OCI-LY7 (cell line): Measurements from ENCODE around the gene HOXA4. TPM values are rescaled to one million over a fixed set of nuclear protein-coding genes. Genes with fewer than 3 reads are reported as not detected.

Source experiments
- BruUV-seq: library from RNA; stranded (reverse); fragments of 400-500 nt; replicated peaks from 2 replicates; lab custom pipeline; 2021; lab: Mats Ljungman, UMichigan
- CTCF ChIA-PET: fragments of 300-600 bp; sonication (Branson Sonifier 250); formaldehyde crosslinking; loops from one replicate; lab custom pipeline; 2022; ENCODE audit warnings: antibody characterized with exemption; ENCODE audit not compliant: unreplicated experiment; lab: Charles Lee
- POLR2A ChIA-PET: fragments of 300-600 bp; sonication (Branson Sonifier 250); formaldehyde crosslinking; loops from one replicate; lab custom pipeline; 2022; ENCODE audit warnings: antibody characterized with exemption; lab: Charles Lee
- DNase-seq: peaks from one replicate; pipeline ENCODE4 v3.0.0-alpha.2; 2015; ENCODE audit warnings: low spot score
- H2AFZ ChIP-seq: fragments of 200-600 bp; sonication (generic), shearing (Covaris generic); 2 replicates; pipeline ENCODE4 v1.6.1; 2014; ENCODE audit warnings: mild to moderate bottlenecking, antibody characterized with exemption, low read length, moderate library complexity
- H3K27ac ChIP-seq: fragments of 200-600 bp; sonication (generic); 2 replicates; pipeline ENCODE4 v1.5.1; 2014; ENCODE audit warnings: mixed run types, low read depth, mild to moderate bottlenecking, moderate library complexity, low read length, inconsistent platforms; ENCODE audit not compliant: poor library complexity, severe bottlenecking
- H3K36me3 ChIP-seq: fragments of 200-600 bp; sonication (generic); 2 replicates; pipeline ENCODE4 v1.6.1; 2014; ENCODE audit warnings: mild to moderate bottlenecking, antibody characterized with exemption, low read length, moderate library complexity, mixed read lengths; ENCODE audit not compliant: insufficient read depth
- H3K4me1 ChIP-seq: fragments of 200-600 bp; sonication (generic); 2 replicates; pipeline ENCODE4 v1.5.1; 2014; ENCODE audit warnings: mild to moderate bottlenecking, low read length; ENCODE audit not compliant: insufficient read depth, poor library complexity, severe bottlenecking
- H3K4me2 ChIP-seq: fragments of 200-600 bp; sonication (generic); 2 replicates; pipeline ENCODE4 v1.6.1; 2014; ENCODE audit warnings: mild to moderate bottlenecking, low read length
- H3K4me3 ChIP-seq: fragments of 200-600 bp; sonication (generic); 2 replicates; pipeline ENCODE4 v1.5.1; 2014; ENCODE audit warnings: mild to moderate bottlenecking, low read depth, low read length; ENCODE audit not compliant: poor library complexity, severe bottlenecking
- H3K79me2 ChIP-seq: fragments of 200-600 bp; sonication (generic); 2 replicates; pipeline ENCODE4 v1.6.1; 2016; ENCODE audit warnings: low read depth, mild to moderate bottlenecking, low read length, moderate library complexity, mixed read lengths; ENCODE audit not compliant: insufficient read depth
- H3K9me2 ChIP-seq: fragments of 200-600 bp; sonication (generic); 2 replicates; pipeline ENCODE4 v1.6.1; 2016; ENCODE audit warnings: mild to moderate bottlenecking, low read length, mixed read lengths; ENCODE audit not compliant: insufficient read depth
- H3K9me3 ChIP-seq: fragments of 200-600 bp; sonication (generic); 2 replicates; pipeline ENCODE4 v1.6.1; 2014; ENCODE audit warnings: mild to moderate bottlenecking, mixed run types, low read length, mixed read lengths
- H4K20me1 ChIP-seq: fragments of 200-600 bp; sonication (generic); 2 replicates; pipeline ENCODE4 v1.6.1; 2014; ENCODE audit warnings: mild to moderate bottlenecking, antibody characterized with exemption, low read length, moderate library complexity, mixed read lengths; ENCODE audit not compliant: insufficient read depth
- CTCF ChIP-seq: fragments of 200-600 bp; sonication (generic); conservative IDR thresholded peaks from 2 replicates; pipeline ENCODE4 v1.5.1; 2014; ENCODE audit warnings: mild to moderate bottlenecking, antibody characterized with exemption, low read length, moderate library complexity, mixed read lengths
- EZH2phosphoT487 ChIP-seq: fragments of 200-600 bp; sonication (generic); IDR thresholded peaks from 2 replicates; pipeline ENCODE4 v1.6.1; 2018; ENCODE audit warnings: low read depth, borderline replicate concordance, mild to moderate bottlenecking, mixed run types, antibody characterized with exemption, low read length, moderate library complexity, mixed read lengths
- intact Hi-C: fragments of 100-400 bp; cut with micrococcal nuclease; formaldehyde crosslinking; loops from one replicate; pipeline ENCODE4 v1.10.0; 2022; ENCODE audit not compliant: unreplicated experiment
- total RNA-seq, 2 experiments: library from RNA; depleted of rRNA in 1 of 2; stranded (reverse); fragments of >200 nt in 1 of 2; shearing (Covaris generic) in 1 of 2; gene quantifications; 2 replicates each; pipeline ENCODE4 v1.2.3, GENCODE V29; 2014 to 2022

Gene HOXA4
- total RNA-seq, 2 experiments from 2014 or later, result 2.0 TPM; not detected in 1

DNA sequence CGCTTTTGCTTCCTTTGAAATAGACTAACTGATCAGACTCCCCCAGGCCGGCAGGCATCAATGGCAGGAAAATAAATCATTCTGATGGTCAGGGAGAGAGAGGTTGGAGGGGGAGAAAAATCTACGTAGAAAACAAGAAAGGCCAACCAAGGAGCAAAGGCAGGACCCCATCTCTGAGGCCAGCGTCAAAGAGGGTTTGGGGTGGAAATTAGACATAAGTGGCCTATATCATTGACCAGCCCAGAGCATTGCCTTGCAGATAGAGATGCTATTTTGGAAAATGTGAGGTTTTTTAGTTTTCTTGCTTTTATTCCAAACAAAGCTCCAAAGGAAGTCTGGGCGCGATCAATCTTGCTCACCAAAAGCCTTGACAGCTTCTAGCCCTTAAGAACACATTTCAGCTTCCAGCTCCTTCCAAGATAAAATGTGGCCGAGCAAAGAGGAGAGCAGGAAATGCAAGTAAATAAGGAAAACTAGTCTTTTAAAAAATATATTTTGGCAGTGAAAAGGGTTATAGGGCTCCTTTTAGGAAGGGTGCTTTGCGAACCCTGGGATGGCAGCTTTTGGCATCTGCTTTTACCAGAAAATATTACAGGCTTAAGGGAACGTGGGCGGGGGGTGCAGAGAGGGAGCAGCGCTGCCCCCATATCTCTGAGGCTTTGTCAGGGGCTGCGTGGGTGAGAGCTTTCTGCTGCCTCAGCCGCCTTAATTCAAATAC is 26.1 kb downstream of the HOXA4 start:
- no peaks in the 10 kb centered on the region for H3K36me3 ChIP-seq
- H3K9me3 ChIP-seq, result no peaks in the 10 kb centered on the region
- no peak overlapping the region for H3K4me3 ChIP-seq
- no peaks in the 10 kb centered on the region for H3K4me1 ChIP-seq
- H3K9me2 ChIP-seq, result no peaks in the 10 kb centered on the region
- H3K27ac ChIP-seq, result no peak overlapping the region
- BruUV-seq, result no TSS peak
- no peaks in the 10 kb centered on the region for H3K79me2 ChIP-seq
- intact Hi-C loops, result no loop called here
- no peak overlapping the region for H3K4me2 ChIP-seq
- ChIA-PET POLR2A (interaction anchor here (0.6 to 1.2 kb wide), 2 partner anchors 11 to 32 kb away, joined by 3 to 4 read pairs; no protein-coding TSS in a partner anchor), CTCF (no interaction called here)
- TF ChIP-seq EZH2phosphoT487, result no peak
- TF ChIP-seq CTCF, result no peak
- no peak for DNase-seq
- no peaks in the 10 kb centered on the region for H4K20me1 ChIP-seq
- H2AFZ ChIP-seq, result no peak overlapping the region

- ChIA-PET CTCF (no interaction called here), POLR2A (interaction anchor here (0.6 kb wide), 1 partner anchor 31 kb away, joined by 3 read pairs; no protein-coding TSS in a partner anchor)
- Histone ChIP-seq H3K79me2 (no peaks in the 10 kb centered on the region), H3K4me3 (no peak overlapping the region), H3K27ac (no peak overlapping the region), H3K4me2 (no peak overlapping the region), H3K9me2 (no peaks in the 10 kb centered on the region), H3K9me3 (no peaks in the 10 kb centered on the region), H2AFZ (no peak overlapping the region), H4K20me1 (no peaks in the 10 kb centered on the region), H3K36me3 (no peaks in the 10 kb centered on the region), H3K4me1 (no peaks in the 10 kb centered on the region)
- no TSS peak for BruUV-seq
- TF ChIP-seq EZH2phosphoT487, result no peak
- no peak for TF ChIP-seq CTCF
- DNase-seq, result no peak
- intact Hi-C loops, result no loop called here
Measured at GRCh38 chr7:27103489-27104226, 26.9 kb downstream of the HOXA4 start.
